CD4-positive, CD25-positive, alpha-beta regulatory T cell (primary cell): ENCODE data around the gene CDKN2B. TPM values are rescaled to one million over a fixed set of nuclear protein-coding genes. Genes with fewer than 3 reads are reported as not detected.
A peak's percentile ranks its signal among the peaks of the same experiment; 100 is the strongest.

ENCODE experiments used
- ATAC-seq, 2 donors: fragments of 150-1000 bp; cut with Tn5 transposase; one replicate each; pipeline ENCODE4 v1.10.0; 2021; ENCODE audit warnings: low read depth in 2 of 2, moderate number of reproducible peaks in 2 of 2, moderate library complexity in 1 of 2
- DNase-seq, 3 donors: peaks; one replicate each; pipeline versions ENCODE4 v3.0.0 to v3.0.0-alpha.2; 2012 to 2022; ENCODE audit warnings: mixed read lengths in 1 of 3
- H3K27ac ChIP-seq: one replicate; pipeline ENCODE4 v1.7.0; 2013; ENCODE audit warnings: mild to moderate bottlenecking, low read length; ENCODE audit not compliant: insufficient read depth, poor library complexity, severe bottlenecking
- H3K27me3 ChIP-seq: one replicate; pipeline ENCODE4 v1.7.0; 2013; ENCODE audit warnings: low read length; ENCODE audit not compliant: control insufficient read depth, insufficient read depth
- H3K36me3 ChIP-seq: one replicate; pipeline ENCODE4 v1.7.0; 2013; ENCODE audit warnings: mild to moderate bottlenecking, low read length, moderate library complexity; ENCODE audit not compliant: control insufficient read depth, insufficient read depth
- H3K4me1 ChIP-seq: 2 replicates; pipeline ENCODE4 v1.7.0; 2013; ENCODE audit warnings: mild to moderate bottlenecking, low read length; ENCODE audit not compliant: insufficient read depth, control insufficient read depth, poor library complexity, severe bottlenecking
- H3K4me3 ChIP-seq: one replicate; pipeline ENCODE4 v1.7.0; 2013; ENCODE audit warnings: low read depth, mild to moderate bottlenecking, low read length, moderate library complexity
- H3K9me3 ChIP-seq, 2 experiments: 1 replicate in 1 of 2; 2 replicates in 1 of 2; pipeline ENCODE4 v1.7.0; 2013; ENCODE audit warnings: low read length in 2 of 2, mild to moderate bottlenecking in 1 of 2, moderate library complexity in 1 of 2; ENCODE audit not compliant: control insufficient read depth in 2 of 2
- H3K27ac Mint-ChIP-seq, 3 donors: one replicate each; pipeline ENCODE4 v1.8.0; 2020 to 2022; ENCODE audit warnings: mild to moderate bottlenecking in 3 of 3, mixed read lengths in 3 of 3, moderate library complexity in 2 of 3
- H3K27me3 Mint-ChIP-seq: one replicate; pipeline ENCODE4 v1.8.0; 2022; ENCODE audit warnings: mild to moderate bottlenecking, mixed read lengths
- H3K36me3 Mint-ChIP-seq: one replicate; pipeline ENCODE4 v1.8.0; 2020; ENCODE audit warnings: mixed read lengths
- H3K4me1 Mint-ChIP-seq, 4 donors: one replicate each; pipeline ENCODE4 v1.8.0; 2020 to 2022; ENCODE audit warnings: mixed read lengths in 4 of 4, mild to moderate bottlenecking in 1 of 4
- H3K4me3 Mint-ChIP-seq, 4 donors: one replicate each; pipeline ENCODE4 v1.8.0; 2020 to 2022; ENCODE audit warnings: mild to moderate bottlenecking in 4 of 4, mixed read lengths in 4 of 4, moderate library complexity in 3 of 4
- H3K9me3 Mint-ChIP-seq, 7 donors: one replicate each; pipeline ENCODE4 v1.8.0; 2020 to 2022; ENCODE audit warnings: mixed read lengths in 7 of 7, mild to moderate bottlenecking in 3 of 7, moderate library complexity in 2 of 7
- polyA plus RNA-seq, 4 donors: library from polyadenylated mRNA; unstranded; fragments of 300-500 nt; fragmentation: Illumina TruSeq; gene quantifications; one replicate each; pipeline ENCODE4 v1.2.3, GENCODE V29; 2021
- total RNA-seq: library from RNA; stranded (reverse); gene quantifications from one replicate; pipeline ENCODE4 v1.2.3, GENCODE V29; 2022

CDKN2B gene
- total and polyA plus RNA-seq, 5 donors from 2014 or later, result 0.15 to 1.4 (median 0.37) TPM

DNA sequence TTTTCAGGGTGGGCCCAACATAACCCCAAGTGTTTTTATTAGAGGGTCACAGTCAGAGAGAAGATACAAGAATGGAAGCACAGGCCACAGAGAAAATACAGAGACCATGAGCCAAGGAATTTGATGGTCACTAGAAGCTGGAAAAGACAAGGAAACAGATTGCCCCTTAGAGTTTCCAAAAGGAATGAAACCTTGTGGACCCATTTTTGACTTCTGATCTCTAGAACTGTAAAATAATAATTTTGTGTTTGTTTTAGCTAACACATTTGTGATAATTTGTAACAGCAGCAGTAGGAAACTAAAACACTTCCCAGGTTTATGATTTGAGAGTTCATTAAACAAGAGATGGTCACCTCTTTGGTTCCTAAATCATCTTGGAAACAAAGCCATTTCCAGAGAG lies 36.7 kb downstream of the CDKN2B start:
- H3K4me3 ChIP-seq, result no peak overlapping the region
- H3K4me1 ChIP-seq, result peaks cover 31% of the 10 kb centered on the region
- Mint-ChIP-seq H3K9me3 (peaks cover 0 to 30% (median 2%) of the 10 kb centered on the region in 7 donors), H3K27ac (no peak overlapping the region), H3K4me1 (peaks cover 11 to 50% (median 31%) of the 10 kb centered on the region in 4 donors), H3K27me3 (peaks cover 94% of the 10 kb centered on the region), H3K36me3 (peaks cover 8% of the 10 kb centered on the region), H3K4me3 (no peak overlapping the region)
- peaks cover 20 to 32% of the 10 kb centered on the region in 2 experiments for H3K9me3 ChIP-seq
- DNase-seq, result no peak
- ATAC-seq, result no peak
- peaks cover 78% of the 10 kb centered on the region for H3K27me3 ChIP-seq
- H3K27ac ChIP-seq, result no peak overlapping the region
- H3K36me3 ChIP-seq, result no peaks in the 10 kb centered on the region

DNA sequence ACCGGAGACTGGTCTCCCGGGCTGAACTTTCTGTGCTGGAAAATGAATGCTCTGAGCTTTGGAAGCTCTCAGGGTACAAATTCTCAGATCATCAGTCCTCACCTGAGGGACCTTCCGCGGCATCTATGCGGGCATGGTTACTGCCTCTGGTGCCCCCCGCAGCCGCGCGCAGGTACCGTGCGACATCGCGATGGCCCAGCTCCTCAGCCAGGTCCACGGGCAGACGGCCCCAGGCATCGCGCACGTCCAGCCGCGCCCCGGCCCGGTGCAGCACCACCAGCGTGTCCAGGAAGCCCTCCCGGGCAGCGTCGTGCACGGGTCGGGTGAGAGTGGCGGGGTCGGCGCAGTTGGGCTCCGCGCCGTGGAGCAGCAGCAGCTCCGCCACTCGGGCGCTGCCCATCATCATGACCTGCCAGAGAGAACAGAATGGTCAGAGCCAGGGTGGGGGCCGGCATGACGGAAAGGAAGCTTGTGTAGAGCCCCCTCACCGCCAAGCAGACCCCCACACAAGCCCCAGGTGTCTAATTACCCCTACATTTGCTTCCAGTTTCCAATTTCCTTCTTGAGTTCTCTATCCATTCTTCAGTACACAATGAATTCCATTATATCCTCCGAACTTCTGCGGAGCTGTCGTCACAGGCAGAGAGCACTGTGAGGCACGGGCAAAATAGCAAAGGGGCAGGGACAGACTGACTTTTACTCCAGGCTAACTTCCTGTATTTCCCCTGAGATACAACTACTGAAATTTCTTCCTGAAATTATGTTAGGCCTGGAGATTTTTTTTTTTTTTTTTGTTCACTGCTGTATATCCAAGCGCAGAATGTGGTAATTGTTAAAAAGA lies 38.1 kb downstream of the CDKN2B start:
- H3K27ac ChIP-seq, result no peak overlapping the region
- Mint-ChIP-seq H3K27me3 (peaks cover 92% of the 10 kb centered on the region), H3K4me1 (peaks cover 16 to 51% (median 33%) of the 10 kb centered on the region in 4 donors), H3K27ac (no peak overlapping the region), H3K36me3 (peaks cover 8% of the 10 kb centered on the region), H3K4me3 (peak overlapping the region in 1 of 4 donors; percentile 85), H3K9me3 (peaks cover 0 to 30% (median 4%) of the 10 kb centered on the region in 7 donors)
- H3K36me3 ChIP-seq, result no peaks in the 10 kb centered on the region
- H3K27me3 ChIP-seq, result peaks cover 81% of the 10 kb centered on the region
- H3K9me3 ChIP-seq, result peaks cover 20 to 37% of the 10 kb centered on the region in 2 experiments
- ATAC-seq, result no peak
- DNase-seq, result no peak
- no peak overlapping the region for H3K4me3 ChIP-seq
- H3K4me1 ChIP-seq, result peaks cover 31% of the 10 kb centered on the region

DNA sequence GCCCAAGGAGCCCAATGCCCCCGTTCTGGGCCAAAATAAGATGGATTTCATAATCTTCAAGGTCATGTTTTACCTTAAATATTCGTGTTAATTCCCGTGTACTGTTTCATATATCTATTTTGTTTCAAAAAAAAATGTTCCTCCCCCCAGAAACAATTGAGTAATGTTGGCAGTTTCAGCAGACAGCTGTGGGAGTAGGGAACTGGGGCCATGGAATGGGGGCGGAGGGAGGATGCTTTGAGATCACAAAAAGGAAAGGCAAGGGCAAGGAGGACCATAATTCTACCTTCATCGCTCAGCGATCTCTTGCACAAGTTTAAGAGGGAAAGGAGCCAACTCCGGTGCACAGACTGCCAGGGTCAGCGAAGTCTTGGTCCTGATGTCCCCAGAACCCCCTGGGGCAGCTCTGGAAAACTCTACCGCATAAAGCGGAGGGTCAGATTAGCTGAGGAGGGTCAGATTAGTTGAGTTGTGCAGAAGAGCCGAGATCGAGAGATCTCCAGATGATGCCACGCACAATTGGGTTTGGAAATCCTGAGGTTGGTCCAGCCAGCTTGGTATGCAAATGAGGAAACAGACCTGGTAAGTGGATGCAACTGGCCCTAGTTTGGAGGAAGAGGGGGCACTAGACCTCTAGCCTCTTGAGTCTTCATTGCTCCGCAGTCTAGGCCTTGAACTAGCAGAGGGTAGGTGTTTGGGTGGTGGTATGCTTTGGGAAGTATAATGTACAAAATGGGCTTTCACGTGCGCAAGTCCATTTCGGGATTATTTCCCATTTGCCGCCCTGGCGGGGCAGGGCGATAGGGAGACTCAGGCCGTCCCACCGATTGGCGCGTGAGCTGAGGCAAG lies 38.9 kb downstream of the CDKN2B start:
- peaks cover 20 to 37% of the 10 kb centered on the region in 2 experiments for H3K9me3 ChIP-seq
- peaks cover 8% of the 10 kb centered on the region for H3K36me3 Mint-ChIP-seq
- peaks cover 79% of the 10 kb centered on the region for H3K27me3 ChIP-seq
- no peak overlapping the region for H3K4me3 ChIP-seq
- peaks cover 31% of the 10 kb centered on the region for H3K4me1 ChIP-seq
- ATAC-seq, result no peak
- peak overlapping the region in 2 of 4 donors; percentile 16 to 77 for H3K4me3 Mint-ChIP-seq
- H3K27ac Mint-ChIP-seq, result peak overlapping the region in 1 of 3 donors; percentile 32
- H3K27me3 Mint-ChIP-seq, result peaks cover 92% of the 10 kb centered on the region
- peaks cover 10 to 51% (median 32%) of the 10 kb centered on the region in 4 donors for H3K4me1 Mint-ChIP-seq
- no peak for DNase-seq
- no peak overlapping the region for H3K27ac ChIP-seq
- H3K9me3 Mint-ChIP-seq, result peaks cover 0 to 30% (median 4%) of the 10 kb centered on the region in 7 donors
- H3K36me3 ChIP-seq, result no peaks in the 10 kb centered on the region

DNA sequence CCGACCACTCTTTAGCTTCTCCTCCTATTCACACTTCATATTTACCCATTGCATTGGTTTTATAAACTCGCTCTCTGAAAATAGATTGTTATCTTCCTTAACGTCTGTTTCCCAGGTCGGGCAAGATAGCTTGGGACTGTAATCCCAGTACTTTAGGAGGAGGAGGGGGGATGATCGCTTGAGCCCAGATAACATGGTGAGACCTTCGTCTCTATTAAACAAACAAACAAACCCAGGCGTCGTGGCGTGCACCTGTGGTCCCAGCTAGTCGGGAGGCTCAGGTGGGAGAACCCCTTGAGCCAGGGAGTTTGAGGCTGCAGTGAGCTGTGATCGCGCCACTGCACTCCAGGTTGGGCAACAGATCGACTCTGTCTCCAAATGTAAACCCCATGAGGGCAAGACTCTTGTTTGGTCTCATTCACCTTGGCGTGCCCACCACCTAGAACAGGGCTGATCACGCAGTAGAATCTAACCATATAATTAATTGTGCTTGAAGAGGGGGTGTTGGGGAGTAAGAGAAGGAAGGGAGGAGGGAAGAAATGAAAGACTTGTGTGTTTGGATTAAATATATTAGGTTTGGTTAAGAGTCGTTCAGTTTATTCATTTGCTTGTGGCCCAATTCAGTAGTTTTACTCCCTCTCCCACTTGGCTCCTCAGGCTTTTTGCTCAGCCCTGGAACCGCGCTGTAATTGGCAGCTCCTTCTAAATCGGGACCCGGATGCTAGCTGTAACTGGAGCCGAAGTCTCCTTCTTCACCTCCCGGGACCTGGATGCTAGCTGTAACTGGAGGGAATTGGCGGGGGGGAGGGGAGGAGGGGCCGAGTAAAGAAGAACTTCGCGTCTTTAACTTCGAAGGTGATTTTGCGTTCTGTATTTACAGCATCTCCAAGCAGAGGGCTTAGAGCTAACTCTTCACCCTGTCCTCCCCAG lies 39.8 kb downstream of the CDKN2B start:
- peak overlapping the region; percentile 34 to 74 (median 54) for H3K4me3 Mint-ChIP-seq
- peaks cover 9 to 48% (median 26%) of the 10 kb centered on the region in 4 donors for H3K4me1 Mint-ChIP-seq
- H3K27ac ChIP-seq, result no peak overlapping the region
- H3K27me3 ChIP-seq, result peaks cover 79% of the 10 kb centered on the region
- H3K9me3 ChIP-seq, result peaks cover 20 to 41% of the 10 kb centered on the region in 2 experiments
- H3K27ac Mint-ChIP-seq, result peak overlapping the region in 2 of 3 donors; percentile 64 to 83
- peaks cover 8% of the 10 kb centered on the region for H3K36me3 Mint-ChIP-seq
- H3K4me1 ChIP-seq, result peaks cover 30% of the 10 kb centered on the region
- H3K9me3 Mint-ChIP-seq, result peaks cover 0 to 30% (median 4%) of the 10 kb centered on the region in 7 donors
- no peak overlapping the region for H3K4me3 ChIP-seq
- DNase-seq (no peak), ATAC-seq (no peak)
- peaks cover 92% of the 10 kb centered on the region for H3K27me3 Mint-ChIP-seq
- H3K36me3 ChIP-seq, result no peaks in the 10 kb centered on the region

DNA sequence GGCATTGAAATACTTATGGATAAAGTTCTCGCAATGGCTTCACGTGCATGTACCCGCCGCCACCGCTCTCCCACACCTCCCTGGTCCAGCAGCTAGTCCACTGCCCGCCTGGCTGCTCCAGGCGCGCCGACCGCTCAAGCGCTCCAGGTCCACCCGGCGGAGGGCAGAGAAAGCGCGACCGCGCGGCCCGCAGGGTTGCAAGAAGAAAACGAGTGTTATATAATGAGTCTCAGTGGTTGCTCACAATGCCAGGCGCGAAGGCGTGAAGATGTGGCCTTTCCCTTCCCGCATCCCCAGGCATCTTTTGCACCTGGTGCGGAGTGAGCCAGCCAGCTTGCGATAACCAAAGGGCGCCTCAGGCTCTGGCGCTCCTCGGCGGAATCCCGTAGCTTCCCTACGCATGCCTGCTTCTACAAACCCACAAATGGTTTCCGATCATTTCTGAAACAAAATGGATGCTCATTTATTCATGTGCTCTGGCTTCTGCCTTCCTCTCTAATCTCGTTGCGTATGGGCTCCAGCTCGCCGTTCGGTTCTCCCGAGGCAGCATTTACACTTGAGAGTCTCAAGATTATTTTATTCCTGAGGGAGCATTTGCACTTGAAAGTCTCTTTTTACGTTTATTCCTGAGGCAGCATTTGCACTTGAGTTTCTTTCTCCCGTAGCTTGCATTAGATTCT lies 40.6 kb downstream of the CDKN2B start:
- Histone ChIP-seq H3K4me3 (peak overlapping the region; percentile 3), H3K27ac (no peak overlapping the region), H3K36me3 (no peaks in the 10 kb centered on the region), H3K27me3 (peaks cover 81% of the 10 kb centered on the region), H3K4me1 (peaks cover 24% of the 10 kb centered on the region), H3K9me3 (peaks cover 20 to 42% of the 10 kb centered on the region in 2 experiments)
- peaks cover 9 to 51% (median 24%) of the 10 kb centered on the region in 4 donors for H3K4me1 Mint-ChIP-seq
- H3K9me3 Mint-ChIP-seq, result peaks cover 0 to 30% (median 4%) of the 10 kb centered on the region in 7 donors
- peak overlapping the region; percentile 34 to 74 (median 54) for H3K4me3 Mint-ChIP-seq
- peak overlapping the region in 2 of 3 donors; percentile 60 to 64 for H3K27ac Mint-ChIP-seq
- DNase-seq (peak in 2 of 3 donors; percentile 21 to 37), ATAC-seq (no peak)
- H3K36me3 Mint-ChIP-seq, result peaks cover 8% of the 10 kb centered on the region
- peaks cover 92% of the 10 kb centered on the region for H3K27me3 Mint-ChIP-seq

DNA sequence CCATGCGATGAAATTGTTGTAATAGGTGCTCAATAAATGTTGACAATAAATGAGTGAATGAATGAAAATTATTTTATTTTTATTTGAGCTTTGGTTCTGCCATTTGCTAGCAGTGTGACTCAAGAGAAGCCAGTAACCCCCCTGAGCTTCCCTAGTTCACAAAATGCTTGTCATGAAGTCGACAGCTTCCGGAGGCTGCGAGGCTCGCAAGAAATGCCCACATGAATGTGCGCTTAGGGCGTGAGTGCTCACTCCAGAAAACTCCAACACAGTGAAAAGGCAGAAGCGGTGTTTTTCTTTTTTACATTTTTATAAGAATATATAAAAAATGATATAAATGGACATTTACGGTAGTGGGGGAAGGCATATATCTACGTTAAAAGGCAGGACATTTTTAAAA lies 41.4 kb downstream of the CDKN2B start:
- H3K36me3 Mint-ChIP-seq, result peaks cover 8% of the 10 kb centered on the region
- ATAC-seq (no peak), DNase-seq (peak in 1 of 3 donors; percentile 39)
- Histone ChIP-seq H3K27ac (no peak overlapping the region), H3K27me3 (peaks cover 82% of the 10 kb centered on the region), H3K4me1 (peaks cover 24% of the 10 kb centered on the region), H3K9me3 (peaks cover 20 to 42% of the 10 kb centered on the region in 2 experiments), H3K4me3 (no peak overlapping the region), H3K36me3 (no peaks in the 10 kb centered on the region)
- peaks cover 0 to 30% (median 8%) of the 10 kb centered on the region in 7 donors for H3K9me3 Mint-ChIP-seq
- peaks cover 92% of the 10 kb centered on the region for H3K27me3 Mint-ChIP-seq
- H3K4me1 Mint-ChIP-seq, result peaks cover 9 to 53% (median 25%) of the 10 kb centered on the region in 4 donors
- H3K4me3 Mint-ChIP-seq, result no peak overlapping the region
- no peak overlapping the region for H3K27ac Mint-ChIP-seq
